SK-MEL-5 (cell line): ENCODE data around the gene SLC24A4. TPM values are rescaled to one million over a fixed set of nuclear protein-coding genes. Genes with fewer than 3 reads are reported as not detected.

Experiments used
- DNase-seq: peaks from one replicate; pipeline ENCODE4 v3.0.0-alpha.2; 2016; ENCODE audit warnings: low read depth, low spot score
- in situ Hi-C: cut with HindIII; loops from 2 replicates; pipeline ENCODE4 v1.10.0; 2016; ENCODE audit warnings: low sequenced_read_pairs, high pct_unique_total_duplicates, low pct_unique_long_range_greater_than_20kb
- total RNA-seq: library from RNA; depleted of rRNA; stranded (reverse); fragments of >200 nt; shearing (Covaris generic); gene quantifications from 2 replicates; pipeline ENCODE4 v1.2.3, GENCODE V29; 2014

SLC24A4 gene
- total RNA-seq, 1 experiment from 2014 or later: 0.24 TPM

DNA sequence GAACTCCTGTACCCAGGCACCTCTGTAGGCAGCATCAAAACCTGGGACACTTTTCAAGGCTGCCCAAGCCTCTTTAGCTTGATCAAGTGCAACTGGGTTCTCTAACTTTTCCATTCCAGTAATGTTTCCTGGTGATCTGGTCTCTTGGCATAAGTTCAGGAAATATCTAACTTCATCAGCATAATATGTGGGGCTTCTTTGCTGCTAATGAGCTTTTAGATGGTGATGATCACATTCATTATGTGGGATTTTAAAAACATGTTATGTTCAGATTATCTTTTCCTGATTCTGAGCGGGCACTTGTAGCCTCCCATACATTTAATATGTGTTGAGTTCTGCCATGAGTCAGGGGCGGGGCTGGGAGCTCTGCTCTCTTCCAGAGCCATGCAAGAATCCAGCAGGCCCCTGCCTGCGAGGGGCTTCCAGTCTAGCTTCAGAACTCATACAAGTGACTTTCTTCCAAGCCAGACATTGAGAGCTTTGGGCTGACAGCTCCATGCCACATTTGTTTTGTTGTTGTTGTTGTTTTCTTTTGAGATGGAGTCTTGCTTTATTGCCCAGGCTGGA, 151.1 kb downstream of the SLC24A4 start:
- DNase-seq: no peak

DNA sequence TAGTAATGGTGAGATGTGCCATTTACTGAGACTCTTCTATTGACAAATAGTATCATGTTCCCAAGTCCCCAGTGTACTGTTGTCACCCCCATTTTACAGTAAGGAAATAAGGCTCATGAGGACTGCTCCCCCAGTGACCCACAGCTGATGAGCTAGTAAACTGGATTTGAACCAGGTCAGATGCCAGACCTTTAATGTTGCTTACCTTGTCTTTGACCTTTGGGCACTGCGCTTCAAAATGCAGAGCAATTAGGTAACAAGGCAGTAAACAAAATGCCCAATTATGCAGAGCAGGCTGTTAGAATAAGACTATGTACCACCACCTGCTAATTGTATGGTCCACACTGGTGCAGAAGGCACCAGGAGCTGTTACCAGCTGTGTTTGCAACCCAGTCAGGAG, 152.1 kb downstream of the SLC24A4 start:
- DNase-seq: no peak
- in situ Hi-C loops: no loop called here

More for the DNA sequence above, 151.1 kb downstream of the SLC24A4 start:
- in situ Hi-C loops: no loop called here

DNA sequence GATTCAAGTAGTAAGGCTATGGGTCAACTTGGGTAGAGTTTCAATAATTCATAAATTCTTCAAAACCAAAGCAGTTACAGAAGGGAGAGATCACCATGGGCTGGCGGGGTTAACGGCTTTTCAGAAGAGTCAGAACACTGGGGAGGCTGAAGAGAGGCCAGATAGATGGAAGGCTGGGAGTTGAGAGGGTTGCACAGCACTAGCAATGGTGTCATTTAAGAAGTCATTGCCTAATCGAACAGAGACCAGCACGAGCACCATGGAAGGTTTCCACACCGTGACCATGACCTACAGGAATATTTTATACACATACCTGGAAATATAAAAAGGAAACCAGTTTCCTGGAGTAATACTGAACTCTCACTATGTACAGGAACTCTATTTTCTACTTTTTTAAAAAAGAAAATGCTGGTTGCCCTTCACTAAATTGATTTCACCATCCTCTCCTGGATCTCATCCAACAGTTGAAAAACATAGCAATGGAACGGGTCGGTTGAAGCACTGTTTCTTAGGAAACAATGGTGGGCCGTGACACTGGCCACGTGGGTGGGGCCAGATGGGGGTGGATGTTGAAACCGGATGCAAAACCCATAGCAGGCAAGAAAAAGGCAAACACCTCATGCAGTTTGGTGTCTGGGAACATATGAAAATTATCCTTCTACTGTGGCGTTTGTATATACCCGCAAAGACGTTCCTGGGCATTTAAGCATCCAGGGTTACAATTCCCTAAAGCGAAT, 152.7 kb downstream of the SLC24A4 start:
- in situ Hi-C loops: no loop called here
- DNase-seq: no peak

DNA sequence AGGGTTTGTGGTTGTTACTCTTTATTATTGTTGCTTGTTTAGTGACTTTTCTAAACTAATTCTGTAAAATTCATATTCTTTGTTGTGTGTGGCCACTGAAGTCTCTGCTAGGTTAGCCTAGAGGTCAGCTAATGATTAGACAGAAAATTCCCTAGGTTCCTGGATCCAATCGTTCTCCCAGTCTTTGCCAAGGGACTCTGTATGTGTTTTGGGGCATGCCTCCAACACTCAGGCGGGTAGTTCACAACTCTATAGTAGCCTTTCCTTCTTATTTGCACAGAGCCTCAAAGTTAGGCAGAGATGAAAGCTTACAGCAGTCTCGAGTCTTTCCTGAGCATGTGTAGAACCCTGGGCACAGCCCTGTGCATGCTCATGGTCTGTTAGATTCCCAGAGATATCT, 157.9 kb downstream of the SLC24A4 start:
- in situ Hi-C loops: no loop called here
- DNase-seq: no peak

DNA sequence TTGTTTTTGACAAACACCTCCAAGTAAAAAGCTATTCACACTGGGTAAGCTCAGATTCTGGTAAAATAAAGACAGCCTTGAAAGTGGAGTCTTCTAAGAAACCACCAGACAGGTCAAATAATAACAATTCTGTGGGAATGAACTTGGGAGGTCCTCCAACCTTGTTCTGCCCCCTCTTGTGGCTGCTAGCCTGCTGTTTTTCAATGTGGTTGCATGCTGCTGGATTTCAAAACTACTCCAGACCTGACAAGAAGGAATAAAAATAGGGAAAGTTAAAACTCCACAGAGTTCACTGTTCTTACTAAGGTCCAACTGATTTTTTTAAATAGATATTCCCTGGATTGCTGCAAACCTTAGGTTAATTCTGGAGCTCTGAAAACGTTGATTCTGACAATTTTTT, 158.4 kb downstream of the SLC24A4 start:
- peak; percentile 8 for DNase-seq
- in situ Hi-C loops: no loop called here

DNA sequence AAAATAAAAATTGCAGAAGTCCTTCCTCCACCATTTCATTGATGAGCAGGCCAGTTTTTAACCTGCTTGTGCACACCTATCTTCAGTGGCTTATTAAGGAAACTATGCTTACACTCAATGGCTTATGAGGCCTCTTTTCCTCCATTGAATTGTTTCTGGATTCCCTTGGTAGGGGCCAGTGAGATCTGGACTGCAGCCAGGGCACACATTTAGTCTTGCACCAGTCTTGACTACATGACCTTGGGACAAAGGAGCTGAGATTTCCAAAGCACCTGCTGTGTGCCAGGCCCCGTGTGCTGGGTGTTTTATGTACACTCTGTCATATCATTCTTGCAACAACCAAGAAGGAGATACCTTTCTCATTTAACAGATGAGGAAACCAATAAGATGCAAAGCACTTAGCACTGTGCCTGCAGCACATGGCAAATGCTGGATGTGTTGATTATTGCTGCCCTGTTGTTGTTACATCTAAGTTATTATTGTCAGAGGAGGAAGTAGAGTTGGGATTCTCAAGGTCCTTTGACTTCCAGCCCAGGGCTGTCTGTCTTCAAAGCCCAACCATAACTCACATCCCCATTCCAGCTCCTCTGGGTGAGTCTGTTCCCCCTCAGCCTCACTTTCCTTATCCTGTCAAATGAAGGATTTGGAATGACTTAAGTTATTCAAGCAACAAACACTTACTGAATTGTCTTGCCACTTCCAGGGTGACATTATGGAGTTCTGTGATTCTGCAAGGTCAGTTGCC, 159.0 kb downstream of the SLC24A4 start:
- DNase-seq: no peak
- in situ Hi-C loops: no loop called here

DNA sequence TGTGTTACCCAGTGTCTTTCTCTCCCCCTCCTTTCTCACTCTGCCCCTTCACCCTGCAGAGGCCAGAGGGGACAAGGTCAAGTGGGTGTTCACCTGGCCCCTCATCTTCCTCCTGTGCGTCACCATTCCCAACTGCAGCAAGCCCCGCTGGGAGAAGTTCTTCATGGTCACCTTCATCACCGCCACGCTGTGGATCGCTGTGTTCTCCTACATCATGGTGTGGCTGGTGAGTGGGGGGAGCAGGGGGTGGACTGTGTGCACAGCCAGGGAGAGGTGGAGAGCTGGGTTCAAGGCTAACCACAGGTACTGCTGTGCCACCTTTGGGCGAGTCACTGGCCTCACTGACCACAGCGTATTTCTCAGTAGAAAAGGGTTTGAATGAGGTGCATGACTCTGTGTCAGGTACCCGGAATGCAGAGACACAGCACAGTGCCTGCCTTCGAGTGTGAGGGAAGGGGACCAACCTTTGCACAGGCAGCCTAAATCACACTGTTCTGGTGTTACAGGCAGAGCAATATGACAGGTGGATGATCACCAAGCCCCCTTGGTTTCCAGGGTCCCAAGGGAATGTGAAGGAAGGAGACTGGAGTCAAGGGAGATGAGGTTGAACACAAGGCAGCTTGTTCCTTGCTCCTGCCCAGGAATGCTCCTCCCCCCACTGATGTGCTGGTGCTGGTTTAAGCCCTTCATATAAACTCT, 159.8 kb downstream of the SLC24A4 start:
- in situ Hi-C loops: no loop called here
- DNase-seq: no peak

DNA sequence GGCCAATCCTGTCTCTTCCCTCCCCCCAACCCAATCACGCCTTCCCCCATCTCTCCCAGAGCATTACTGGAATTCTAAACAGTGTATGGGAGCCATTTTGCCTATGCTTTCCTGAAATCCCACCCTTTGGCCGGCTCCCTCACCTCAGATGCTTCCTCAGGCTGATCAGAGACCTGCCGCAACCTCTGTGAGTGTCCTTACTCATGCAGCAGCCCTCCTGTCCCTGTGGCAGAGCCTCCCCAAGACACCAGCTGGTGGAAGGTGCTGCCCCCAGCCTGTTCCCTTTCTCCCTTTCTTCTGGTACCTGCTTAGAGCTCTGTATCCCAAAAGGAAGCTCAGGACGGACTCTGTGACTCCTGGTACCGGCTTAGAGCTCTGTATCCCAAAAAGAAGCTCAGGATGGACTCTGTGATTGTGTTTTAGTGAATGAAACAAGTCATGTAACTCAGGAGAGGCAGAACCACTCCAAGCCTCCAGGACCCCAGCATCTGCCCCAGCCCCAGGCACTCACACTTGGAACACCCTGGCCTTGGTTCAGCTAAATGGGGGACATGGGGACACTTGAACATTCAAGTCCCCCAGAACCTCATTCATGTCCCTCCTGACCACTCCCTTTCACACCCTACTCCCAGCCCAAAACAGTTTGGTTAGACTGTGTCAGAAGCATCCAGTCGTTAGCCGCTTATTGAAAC, 161.3 kb downstream of the SLC24A4 start:
- no peak for DNase-seq
- in situ Hi-C loops: no loop called here

DNA sequence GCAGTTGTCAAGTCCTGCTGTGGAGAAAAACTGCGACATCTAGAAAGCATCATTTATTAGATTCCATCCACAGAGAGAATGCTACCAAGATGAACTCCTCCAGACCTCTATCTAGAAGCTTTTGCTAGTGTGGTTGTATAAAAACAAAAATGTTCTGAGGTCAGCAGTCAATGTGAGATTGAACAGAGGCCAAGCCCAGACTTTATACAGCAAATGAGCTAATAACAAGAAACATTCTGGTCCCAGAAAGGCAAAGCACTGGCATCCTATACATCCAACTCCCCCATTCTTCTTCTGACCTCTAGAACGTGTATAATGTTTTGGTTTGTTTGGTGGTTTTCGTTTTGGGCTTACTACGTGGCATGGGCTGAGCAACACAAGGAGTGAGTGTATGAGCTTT, 163.9 kb downstream of the SLC24A4 start:
- in situ Hi-C loops: no loop called here
- no peak for DNase-seq

DNA sequence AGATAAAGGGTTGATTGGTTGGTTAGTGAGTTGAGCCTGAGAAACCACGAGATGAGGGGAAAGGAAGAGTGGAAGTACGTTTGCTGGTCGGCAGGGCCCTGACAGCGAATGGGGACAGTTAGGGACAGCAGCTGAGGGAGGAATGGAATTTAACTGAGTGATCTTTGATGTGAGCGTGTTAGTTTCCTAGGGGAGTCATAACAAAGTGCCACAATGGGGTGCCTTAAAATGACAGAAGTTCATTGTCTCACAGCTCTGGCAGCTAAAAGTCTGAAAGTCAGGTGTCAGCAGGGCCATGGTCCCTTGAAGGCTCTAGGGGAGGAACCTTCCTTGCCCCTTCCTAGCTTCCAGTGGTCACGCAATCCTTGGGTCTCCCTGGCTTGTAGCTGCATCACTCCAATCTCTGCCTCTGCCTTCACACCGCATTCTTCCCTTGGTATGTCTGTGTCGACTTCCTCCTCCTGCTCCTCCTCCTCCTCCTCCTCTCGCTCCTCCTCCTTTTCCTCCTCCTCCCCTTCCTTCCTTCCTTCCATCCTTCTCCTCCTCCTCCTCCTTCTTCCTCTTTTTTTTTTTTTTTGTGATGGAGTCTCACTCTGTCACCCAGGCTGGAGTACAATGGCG, 164.7 kb downstream of the SLC24A4 start:
- DNase-seq: no peak
- in situ Hi-C loops: no loop called here

DNA sequence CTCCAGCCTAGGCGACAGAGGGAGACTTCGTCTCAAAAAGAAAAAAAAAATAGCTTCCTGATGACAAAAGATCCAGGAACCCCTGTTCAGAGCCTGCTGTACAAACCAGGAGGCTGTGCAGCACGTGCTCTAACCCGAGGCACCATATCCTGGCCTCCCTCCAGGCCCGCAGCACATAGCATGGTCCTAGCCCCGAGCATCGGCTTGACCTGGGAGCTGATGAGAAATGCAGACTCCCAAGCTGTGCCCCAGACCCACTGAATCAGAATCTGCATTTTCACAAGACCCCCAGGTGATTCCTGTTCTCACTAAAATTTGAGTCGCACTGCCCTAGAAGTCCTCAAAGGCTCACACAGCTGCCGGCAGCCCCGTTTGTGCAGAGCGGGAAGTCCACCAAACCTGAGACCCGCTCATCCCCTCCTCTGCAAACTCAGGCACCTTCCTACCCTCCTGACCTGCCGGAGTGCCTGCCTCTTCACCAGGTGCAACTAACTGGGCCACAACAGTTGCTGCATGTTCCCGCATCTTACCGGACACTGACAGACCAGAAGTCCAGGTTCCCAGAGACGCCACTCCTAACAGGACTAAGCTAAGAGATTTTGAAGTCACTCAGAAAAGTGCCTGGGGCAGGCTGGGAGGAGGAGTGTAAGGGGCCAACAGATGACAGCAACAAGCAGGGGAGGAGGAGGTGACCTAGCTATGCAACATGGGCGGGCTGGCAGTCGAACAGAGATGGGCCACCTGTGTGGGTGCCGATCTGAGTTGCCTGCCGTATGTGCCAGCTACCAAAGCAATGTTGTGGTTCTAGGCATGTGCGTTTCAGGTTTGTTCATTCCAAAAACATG, 166.7 kb downstream of the SLC24A4 start:
- in situ Hi-C loops: no loop called here
- DNase-seq: no peak

DNA sequence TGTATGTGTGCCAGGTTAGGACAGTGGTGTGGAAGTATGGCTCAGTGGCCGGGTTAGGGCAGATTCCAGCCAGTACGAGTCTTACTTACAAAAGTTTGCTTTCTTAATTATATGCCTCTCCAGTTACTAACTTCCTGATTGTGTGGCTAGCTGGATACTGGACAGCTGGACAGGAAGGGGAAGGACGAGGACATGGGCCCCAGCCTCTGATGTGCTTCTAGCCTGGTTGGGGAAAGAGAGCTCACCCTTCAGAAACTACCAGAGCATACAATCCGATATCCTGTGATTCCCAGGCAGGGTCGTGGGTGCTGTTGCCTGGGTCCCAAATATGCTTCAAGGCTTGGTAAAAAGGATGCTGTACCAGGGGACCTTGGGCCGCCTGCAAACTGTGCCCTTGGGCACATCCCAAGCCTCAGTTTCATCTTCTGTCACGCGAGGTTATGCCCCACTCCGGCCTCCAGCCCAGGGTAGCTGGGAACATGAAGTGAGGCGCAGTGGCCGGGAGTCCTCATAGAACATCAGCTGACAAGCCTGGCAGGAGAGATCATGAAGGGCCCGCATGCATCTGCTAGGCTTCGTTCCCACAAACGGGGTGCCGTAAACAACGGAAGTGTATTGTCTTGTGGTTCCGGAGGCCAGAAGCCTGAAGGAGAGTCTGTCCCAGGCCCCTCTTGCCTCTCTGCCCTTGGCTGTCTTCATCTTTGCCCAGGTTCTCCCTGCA, 167.4 kb downstream of the SLC24A4 start:
- in situ Hi-C loops: no loop called here
- no peak for DNase-seq

DNA sequence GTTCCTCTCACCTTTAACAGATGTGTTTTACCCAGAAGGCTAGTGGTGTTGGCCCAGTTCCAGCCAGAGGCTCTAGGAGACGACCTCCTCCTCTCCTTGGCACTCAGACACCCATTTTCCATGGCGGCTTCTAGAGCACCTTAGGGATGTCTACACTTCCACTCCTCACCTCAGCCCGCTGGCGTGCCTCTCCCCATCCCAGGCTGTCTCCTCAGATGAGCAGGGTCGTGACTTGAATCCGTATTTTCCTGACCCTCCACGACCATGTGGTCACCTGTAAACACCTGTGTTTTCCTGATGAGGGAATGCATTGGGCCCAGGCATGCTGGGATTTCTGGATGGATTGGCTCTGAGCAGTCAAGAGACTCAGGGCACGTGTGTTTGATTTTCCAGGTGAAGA, 168.8 kb downstream of the SLC24A4 start:
- in situ Hi-C loops: no loop called here
- DNase-seq: no peak

DNA sequence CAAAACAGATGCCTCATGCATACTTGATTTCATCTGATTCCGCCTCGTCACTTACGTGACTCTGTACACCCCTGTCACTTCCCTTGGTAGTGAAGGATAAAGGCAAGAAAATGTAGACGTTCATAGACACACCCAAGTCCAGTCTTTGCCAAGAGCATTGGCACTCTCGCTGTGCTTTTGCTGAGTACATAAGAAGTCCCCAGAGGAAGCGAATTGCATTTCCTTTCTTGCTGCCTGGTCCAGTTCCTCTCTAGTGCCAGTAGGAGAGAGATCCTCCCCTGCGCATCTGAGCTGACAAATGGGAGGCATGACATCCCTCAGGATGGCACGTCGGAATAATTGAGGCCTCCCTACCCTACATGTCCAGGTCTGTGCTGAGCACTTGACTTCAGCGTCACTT, 169.3 kb downstream of the SLC24A4 start:
- in situ Hi-C loops: no loop called here

DNA sequence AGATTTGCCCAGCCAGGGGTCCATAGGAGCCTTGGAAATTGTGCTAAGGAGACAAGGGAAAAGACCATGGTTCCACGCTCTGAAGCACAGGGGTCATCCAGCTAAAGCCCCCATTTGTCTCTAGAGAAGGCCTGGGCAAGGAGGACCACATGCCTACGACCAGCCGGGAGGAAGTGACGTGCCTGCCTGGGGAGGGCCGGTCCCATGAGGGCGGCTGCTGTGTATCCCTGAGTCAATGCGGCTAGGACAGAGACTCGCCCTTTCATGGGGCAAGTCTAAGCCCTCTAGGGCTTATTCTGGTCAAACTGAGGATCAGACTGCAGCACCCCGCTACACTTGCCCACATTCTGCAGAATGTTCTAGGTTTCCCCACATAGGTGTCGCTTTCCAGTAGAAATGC, 170.1 kb downstream of the SLC24A4 start:
- in situ Hi-C loops: no loop called here
- DNase-seq: no peak

More for the DNA sequence above, 169.3 kb downstream of the SLC24A4 start:
- no peak for DNase-seq

DNA sequence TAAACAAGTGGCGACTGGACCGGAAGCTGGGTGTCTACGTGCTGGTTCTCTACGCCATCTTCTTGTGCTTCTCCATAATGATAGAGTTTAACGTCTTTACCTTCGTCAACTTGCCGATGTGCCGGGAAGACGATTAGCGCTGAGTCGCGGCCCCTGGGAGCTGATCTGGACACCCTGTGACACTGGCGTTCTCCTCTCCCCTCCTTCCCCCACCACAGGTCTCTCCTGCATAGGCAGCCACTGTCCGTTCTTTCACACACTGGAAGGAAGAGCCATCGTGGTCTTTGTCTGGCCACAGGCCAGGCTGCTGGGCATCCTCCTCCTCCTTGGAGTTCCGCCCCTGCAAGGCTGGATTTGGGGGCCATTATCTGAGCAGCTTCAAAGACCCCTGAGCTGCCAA, 170.5 kb downstream of the SLC24A4 start:
- no peak for DNase-seq
- in situ Hi-C loops: no loop called here
